Middle frontal gyrus (tissue), 1 donor: ENCODE data around the gene KIF16B.

ENCODE experiments used
- DNase-seq: peaks from one replicate; pipeline ENCODE4 v3.0.0-alpha.2; 2015; ENCODE audit warnings: low spot score; ENCODE audit errors: extremely low spot score

Gene KIF16B

GRCh38 chr20:16302818-16303217, 270.4 kb downstream of the KIF16B start:
- DNase-seq = no peak

DNA sequence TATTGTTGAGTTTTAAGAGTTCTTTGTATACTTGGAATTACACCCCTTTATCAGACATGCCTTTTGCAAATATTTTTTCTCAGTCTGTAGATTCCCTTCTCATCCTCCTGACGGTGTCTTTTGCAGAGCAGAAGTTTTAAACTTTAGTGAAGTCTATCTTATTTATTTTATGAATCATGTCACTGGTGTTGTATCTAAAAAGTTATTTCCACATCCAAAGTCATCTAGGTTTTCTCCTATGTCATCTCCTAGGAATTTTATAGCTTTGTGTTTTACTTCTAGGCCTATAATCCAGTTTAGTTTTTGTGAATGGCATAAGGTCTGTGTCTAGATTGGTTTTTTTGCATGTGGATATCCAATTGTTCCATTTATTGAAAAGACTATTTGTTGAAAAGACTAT, 271.3 kb downstream of the KIF16B start:
- DNase-seq = no peak

- no peak for DNase-seq
Observed at GRCh38 chr20:16299897-16300296, 273.4 kb downstream of the KIF16B start.

GRCh38 chr20:16296931-16297330, 276.3 kb downstream of the KIF16B start:
- DNase-seq = no peak

- no peak for DNase-seq
Observed at GRCh38 chr20:16295534-16295933, 277.7 kb downstream of the KIF16B start.

GRCh38 chr20:16293590-16293989, 279.7 kb downstream of the KIF16B start:
- no peak for DNase-seq

DNA sequence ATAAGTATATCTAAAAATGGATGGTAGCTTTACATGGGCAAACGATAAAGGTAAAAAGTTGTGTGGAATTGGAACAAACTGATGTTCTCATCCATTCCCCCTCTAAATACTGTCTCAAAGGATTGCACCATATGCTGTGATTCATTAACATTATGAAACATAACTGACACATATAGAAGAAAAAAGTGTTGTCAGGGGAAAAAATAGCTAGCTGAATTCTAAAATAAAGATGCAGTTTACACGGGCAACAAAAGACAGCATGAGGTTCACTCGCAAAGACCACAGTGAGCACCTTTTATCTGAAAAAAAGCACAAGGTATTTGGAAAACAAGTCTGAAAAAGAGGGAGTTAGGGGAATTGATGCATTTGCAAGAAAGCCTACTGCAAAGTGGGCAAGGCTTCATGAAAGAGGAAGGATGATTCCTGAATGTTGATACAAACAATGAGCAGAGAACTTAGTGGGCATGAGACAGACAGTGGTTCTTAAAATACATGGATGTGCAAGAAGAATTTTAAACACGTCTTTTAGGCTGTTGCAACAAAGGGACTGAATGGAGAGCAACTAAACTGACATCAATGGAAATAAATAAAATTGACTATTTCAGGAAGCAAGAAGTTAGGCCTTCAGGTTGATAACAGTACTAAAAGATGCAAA, 280.9 kb downstream of the KIF16B start:
- no peak for DNase-seq

- DNase-seq = no peak
Observed at GRCh38 chr20:16290358-16290757, 282.9 kb downstream of the KIF16B start.

DNA sequence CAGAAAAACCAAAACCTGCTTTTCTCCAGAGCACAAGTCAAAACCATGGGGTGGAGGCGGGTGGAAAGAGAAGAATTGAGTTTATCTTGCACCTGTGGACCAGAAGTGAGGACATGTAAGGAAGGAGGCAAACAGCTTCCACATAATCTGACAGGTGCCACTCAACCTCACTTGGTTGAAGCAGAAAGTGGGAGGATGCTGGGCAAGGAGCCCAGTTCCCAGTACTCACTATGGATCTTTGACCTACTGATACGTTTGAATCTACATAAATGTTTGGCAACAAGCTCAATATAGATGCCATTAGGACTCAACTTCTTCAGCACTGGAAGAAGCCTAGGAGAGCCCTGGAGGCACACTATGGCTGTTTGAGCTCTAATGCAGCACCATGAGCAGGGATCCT, 285.5 kb downstream of the KIF16B start:
- no peak for DNase-seq

- DNase-seq = no peak
Observed at GRCh38 chr20:16286601-16287000, 286.6 kb downstream of the KIF16B start.

GRCh38 chr20:16284385-16285100, 288.7 kb downstream of the KIF16B start:
- no peak for DNase-seq

DNA sequence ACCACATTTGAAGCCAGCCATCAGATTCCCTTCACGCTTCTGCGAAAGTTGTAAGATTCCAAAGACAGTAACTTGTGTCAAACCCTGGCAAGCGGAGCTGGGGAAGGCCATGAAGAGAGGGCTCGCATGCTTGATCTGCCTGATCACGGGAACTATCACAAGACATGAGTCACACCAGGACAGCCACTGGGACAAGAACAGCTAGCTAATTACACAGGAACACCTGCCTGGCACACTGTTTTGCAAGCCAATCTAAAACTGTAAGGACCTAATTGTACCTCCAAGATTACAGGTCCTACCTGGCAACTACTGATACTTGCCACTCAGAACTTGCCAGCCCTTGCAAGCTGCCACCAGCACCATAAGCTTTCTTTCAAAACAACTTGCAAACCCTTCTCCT, 289.3 kb downstream of the KIF16B start:
- no peak for DNase-seq

GRCh38 chr20:16283307-16283706, 289.9 kb downstream of the KIF16B start:
- DNase-seq = no peak

DNA sequence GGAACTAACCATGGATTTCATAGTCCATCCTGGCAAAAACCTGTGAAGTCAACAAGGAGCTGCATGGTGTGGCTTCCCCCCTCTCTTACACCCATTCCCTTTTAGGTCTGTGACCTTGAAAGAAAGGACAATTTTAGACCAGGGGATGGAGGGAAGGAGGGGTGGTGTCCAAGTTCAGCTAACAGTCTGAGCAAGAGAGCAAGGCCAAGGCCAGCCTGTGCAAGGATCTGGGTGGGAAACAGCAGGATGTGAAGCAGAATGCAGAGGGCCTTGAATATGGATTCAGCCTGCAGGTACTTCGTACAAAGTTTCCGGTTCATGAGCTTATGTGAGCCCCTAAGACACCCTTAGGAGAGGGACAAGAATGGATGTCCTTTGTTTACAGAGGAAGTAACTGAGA, 293.0 kb downstream of the KIF16B start:
- DNase-seq = no peak

DNA sequence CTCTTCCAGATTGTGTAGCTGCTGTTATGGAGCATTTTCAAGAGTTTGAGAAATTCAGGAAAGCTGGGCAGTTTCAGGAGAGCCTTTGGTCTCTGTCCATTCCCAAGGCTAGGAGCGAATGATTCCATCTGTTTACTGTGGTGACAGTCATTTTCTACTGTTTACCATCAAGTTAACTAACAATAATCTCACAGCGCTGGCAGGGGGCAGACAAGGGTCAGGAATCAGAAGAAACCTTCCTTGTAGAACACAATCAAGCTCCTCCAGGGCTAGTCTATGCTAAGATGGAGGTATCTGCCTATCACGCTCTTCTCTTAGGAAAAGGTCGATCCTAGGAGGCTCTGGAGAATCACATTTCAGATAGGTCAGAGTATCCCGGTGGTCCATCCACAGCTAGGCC, 293.9 kb downstream of the KIF16B start:
- DNase-seq = no peak

DNA sequence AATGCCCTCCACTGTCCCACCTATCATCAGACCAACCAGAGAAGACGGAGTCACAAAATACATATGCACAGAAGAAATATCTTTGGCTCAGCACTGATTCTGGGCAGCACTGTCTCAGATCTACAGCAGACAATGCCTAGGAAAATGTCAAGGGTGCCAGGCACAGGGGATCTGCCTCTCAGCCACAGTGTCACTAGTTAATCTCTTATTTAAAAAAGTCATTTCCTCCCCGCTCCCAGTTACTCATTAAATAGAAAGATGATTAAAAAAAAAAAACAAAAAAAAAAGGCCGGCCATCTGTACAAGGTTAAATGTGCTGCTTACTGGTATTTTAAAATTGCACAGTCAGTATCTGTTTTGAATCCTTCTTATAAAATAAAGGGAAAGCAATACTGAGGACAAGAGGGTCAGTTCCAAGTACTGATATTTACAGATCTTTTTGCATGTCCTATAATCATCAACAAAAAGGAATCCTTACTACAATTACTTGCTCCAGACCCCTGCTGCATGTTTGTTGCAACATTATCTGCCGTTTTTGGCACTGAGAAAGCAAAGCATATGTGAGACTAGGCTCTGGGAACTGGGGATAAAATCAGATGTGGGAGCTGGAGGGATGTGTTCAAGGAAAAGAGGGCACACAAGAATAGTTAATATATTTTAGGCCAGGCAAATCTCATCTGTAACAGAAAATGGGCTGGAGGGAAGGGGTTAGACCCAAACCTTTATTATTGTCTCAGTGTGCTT, 299.3 kb downstream of the KIF16B start:
- no peak for DNase-seq

DNA sequence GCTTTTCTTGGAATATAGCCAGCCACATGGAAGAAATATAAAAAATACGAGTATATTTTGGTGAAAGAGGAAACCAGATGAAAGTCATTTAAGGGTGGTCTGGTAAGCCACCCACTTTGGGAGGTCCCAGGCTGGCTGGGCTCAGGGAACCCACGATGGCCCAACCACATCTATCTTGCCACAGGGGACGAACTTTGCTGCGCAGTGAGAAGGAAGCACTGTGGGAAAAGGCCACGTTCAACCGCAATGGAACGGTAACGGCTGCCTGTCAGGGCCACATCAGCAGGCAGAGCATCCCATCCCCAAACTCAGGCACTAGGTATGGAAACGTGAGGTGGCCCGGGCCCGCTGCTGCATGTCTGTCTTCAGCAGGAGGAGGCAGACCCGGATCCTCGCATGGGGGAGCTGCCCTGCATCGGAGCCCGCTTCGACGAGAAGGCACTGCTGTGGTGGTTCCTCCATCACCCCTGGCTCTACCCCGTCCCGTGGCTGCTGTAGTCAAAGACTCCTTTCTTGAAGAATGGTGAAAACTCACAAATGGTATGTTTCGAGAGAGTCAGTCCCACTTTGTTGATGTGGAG, 300.4 kb downstream of the KIF16B start:
- DNase-seq = no peak

- DNase-seq = no peak
Observed at GRCh38 chr20:16271450-16271849, 301.8 kb downstream of the KIF16B start.

GRCh38 chr20:16270989-16271388, 302.3 kb downstream of the KIF16B start:
- no peak for DNase-seq

DNA sequence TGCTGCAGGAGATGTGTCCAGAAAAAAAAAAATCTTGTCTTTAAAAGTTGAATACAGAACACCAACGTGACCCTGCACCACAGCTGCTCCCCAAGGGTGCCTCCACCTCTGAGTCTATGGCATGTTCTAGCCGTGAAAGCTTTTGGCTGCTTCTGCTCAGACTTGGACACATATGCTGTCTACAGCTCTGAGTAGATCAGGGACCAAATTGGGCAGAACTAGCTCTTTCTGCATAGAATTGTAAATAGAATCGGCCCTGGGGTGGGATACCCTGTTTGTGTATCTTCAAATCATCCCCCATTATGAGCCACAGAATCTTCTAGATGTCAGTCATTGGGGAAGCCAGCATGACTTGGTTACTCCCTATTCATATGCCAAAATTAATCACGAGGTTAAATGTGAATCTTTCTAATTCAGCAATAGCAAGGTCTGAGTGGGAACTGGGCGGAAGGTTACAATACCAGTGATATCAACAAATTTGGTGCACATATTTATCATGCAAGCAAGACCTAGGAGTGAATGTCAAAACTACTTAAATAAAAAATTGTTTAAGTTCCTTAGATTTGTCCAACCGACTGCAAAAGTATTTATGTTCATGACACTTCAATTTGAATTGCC, 302.8 kb downstream of the KIF16B start:
- DNase-seq = no peak

- no peak for DNase-seq
Observed at GRCh38 chr20:16267526-16267925, 305.7 kb downstream of the KIF16B start.

GRCh38 chr20:16265334-16265733, 307.9 kb downstream of the KIF16B start:
- no peak for DNase-seq
